HEK293 (cell line): Measurements from ENCODE around the gene ACSS1.

Experiments
- CTCF ChIA-PET: fragments of 350-600 bp; formaldehyde crosslinking; extraction: SDS; loops from one replicate; lab custom pipeline; 2021; ENCODE audit warnings: antibody characterized with exemption; lab: Yijun Ruan, JAX
- POLR2A ChIA-PET: fragments of 300-600 bp; formaldehyde crosslinking; extraction: SDS; loops from one replicate; lab custom pipeline; 2020; ENCODE audit warnings: antibody characterized with exemption, inconsistent platforms; lab: Yijun Ruan, JAX
- H3K27ac ChIP-seq: fragments of 200-500 bp; sonication (Bioruptor generic); 2 replicates; pipeline ENCODE4 v1.5.1; 2014; ENCODE audit warnings: low read depth, low read length, control low read depth, inconsistent platforms; ENCODE audit errors: extremely low read depth
- H3K36me3 ChIP-seq, 2 experiments: fragments of 200-500 bp in 1 of 2; sonication (Bioruptor generic) in 1 of 2; 1 replicate in 1 of 2; 2 replicates in 1 of 2; pipeline ENCODE4 v1.5.1; 2014 to 2017; ENCODE audit warnings: inconsistent platforms in 2 of 2, low read length in 2 of 2; ENCODE audit not compliant: control insufficient read depth in 2 of 2, insufficient read depth in 1 of 2
- H3K4me1 ChIP-seq: fragments of 200-500 bp; sonication (Bioruptor generic); 2 replicates; pipeline ENCODE4 v1.5.1; 2014; ENCODE audit warnings: mild to moderate bottlenecking, low read length, inconsistent platforms; ENCODE audit not compliant: control insufficient read depth, insufficient read depth
- H3K4me3 ChIP-seq: 2 replicates; pipeline ENCODE4 v1.5.1; 2011; ENCODE audit warnings: low read depth, mild to moderate bottlenecking, control low read depth, low read length, moderate library complexity
- H3K9me3 ChIP-seq: fragments of 200-500 bp; sonication (Bioruptor generic); 2 replicates; pipeline ENCODE4 v1.5.1; 2014; ENCODE audit warnings: low read depth, low read length, inconsistent platforms; ENCODE audit not compliant: control insufficient read depth, insufficient read depth
- IKZF3 ChIP-seq: fragments of 450-650 bp; IDR thresholded peaks from 2 replicates; pipeline ENCODE4 v1.5.0; 2018; ENCODE audit warnings: missing biosample characterization, mild to moderate bottlenecking, missing genetic modification characterization, moderate library complexity
- KLF1 ChIP-seq: fragments of 450-650 bp; formaldehyde crosslinking; IDR thresholded peaks from 2 replicates; pipeline ENCODE4 v1.5.1; 2016; ENCODE audit warnings: missing biosample characterization, missing genetic modification characterization
- OVOL3 ChIP-seq: fragments of 450-650 bp; formaldehyde crosslinking; IDR thresholded peaks from 2 replicates; pipeline ENCODE4 v1.5.1; 2016; ENCODE audit warnings: missing biosample characterization, missing genetic modification characterization
- PRDM1 ChIP-seq: fragments of 450-650 bp; formaldehyde crosslinking; IDR thresholded peaks from 2 replicates; pipeline ENCODE4; 2016; ENCODE audit warnings: missing biosample characterization, missing genetic modification characterization
- YY1 ChIP-seq: fragments of 450-650 bp; formaldehyde crosslinking; IDR thresholded peaks from 2 replicates; pipeline ENCODE4 v1.5.1; 2018; ENCODE audit warnings: missing biosample characterization, missing genetic modification characterization
- ZBTB48 ChIP-seq: fragments of 450-650 bp; formaldehyde crosslinking; IDR thresholded peaks from 2 replicates; pipeline ENCODE4 v1.5.1; 2016; ENCODE audit warnings: missing biosample characterization, missing genetic modification characterization
- ZNF112 ChIP-seq: fragments of 450-650 bp; formaldehyde crosslinking; IDR thresholded peaks from 2 replicates; pipeline ENCODE4 v1.5.0; 2017; ENCODE audit warnings: missing biosample characterization, missing genetic modification characterization
- ZNF121 ChIP-seq: fragments of 450-650 bp; formaldehyde crosslinking; IDR thresholded peaks from 2 replicates; pipeline ENCODE4 v1.5.1; 2016; ENCODE audit warnings: missing biosample characterization, missing genetic modification characterization
- ZNF157 ChIP-seq: fragments of 450-650 bp; formaldehyde crosslinking; IDR thresholded peaks from 2 replicates; pipeline ENCODE4 v1.5.1; 2016; ENCODE audit warnings: missing biosample characterization, missing genetic modification characterization
- ZNF16 ChIP-seq: fragments of 450-650 bp; formaldehyde crosslinking; IDR thresholded peaks from 2 replicates; pipeline ENCODE4 v1.5.1; 2016; ENCODE audit warnings: low read depth, missing biosample characterization, missing genetic modification characterization
- ZNF202 ChIP-seq: fragments of 450-650 bp; formaldehyde crosslinking; IDR thresholded peaks from 2 replicates; pipeline ENCODE4 v1.5.1; 2016; ENCODE audit warnings: missing biosample characterization, missing genetic modification characterization, borderline replicate concordance
- ZNF24 ChIP-seq: fragments of 450-650 bp; formaldehyde crosslinking; IDR thresholded peaks from 2 replicates; pipeline ENCODE4 v1.5.1; 2016; ENCODE audit warnings: missing biosample characterization, missing genetic modification characterization
- ZNF423 ChIP-seq: fragments of 450-650 bp; formaldehyde crosslinking; IDR thresholded peaks from 2 replicates; pipeline ENCODE4 v1.5.1; 2016; ENCODE audit warnings: missing biosample characterization, missing genetic modification characterization
- ZNF560 ChIP-seq: fragments of 450-650 bp; formaldehyde crosslinking; IDR thresholded peaks from 2 replicates; pipeline ENCODE4 v1.5.1; 2017; ENCODE audit warnings: missing biosample characterization, missing genetic modification characterization, borderline replicate concordance
- ZNF624 ChIP-seq: fragments of 450-650 bp; formaldehyde crosslinking; IDR thresholded peaks from 2 replicates; pipeline ENCODE4 v1.5.1; 2017; ENCODE audit warnings: missing biosample characterization, missing genetic modification characterization
- ZNF626 ChIP-seq: fragments of 450-650 bp; sonication (Bioruptor Pico); formaldehyde crosslinking; IDR thresholded peaks from 2 replicates; pipeline ENCODE4 v1.5.1; 2018; ENCODE audit warnings: missing biosample characterization, missing genetic modification characterization, inconsistent platforms
- ZNF658 ChIP-seq: fragments of 450-650 bp; formaldehyde crosslinking; IDR thresholded peaks from 2 replicates; pipeline ENCODE4; 2016; ENCODE audit warnings: missing biosample characterization, missing genetic modification characterization
- ZNF76 ChIP-seq: fragments of 450-650 bp; formaldehyde crosslinking; IDR thresholded peaks from 2 replicates; pipeline ENCODE4; 2016; ENCODE audit warnings: low read depth, missing biosample characterization, missing genetic modification characterization, borderline replicate concordance
- TF ChIP-seq, protein P1 (sequence below): fragments of 450-650 bp; formaldehyde crosslinking; optimal IDR thresholded peaks from 2 replicates; pipeline ENCODE3; 2016; ENCODE audit warnings: missing biosample characterization, mild to moderate bottlenecking, missing genetic modification characterization
- TF ChIP-seq, protein P2 (sequence below): IDR thresholded peaks from 2 replicates; pipeline ENCODE4 v1.6.1; 2011; ENCODE audit warnings: mild to moderate bottlenecking, low read depth, low read length, borderline replicate concordance
- TF ChIP-seq, protein P3 (sequence below): fragments of 450-650 bp; formaldehyde crosslinking; IDR thresholded peaks from 2 replicates; pipeline ENCODE4 v1.5.1; 2017; ENCODE audit warnings: missing biosample characterization, mild to moderate bottlenecking, missing genetic modification characterization, moderate library complexity
- TF ChIP-seq, protein P4 (sequence below): fragments of 450-650 bp; formaldehyde crosslinking; IDR thresholded peaks from 2 replicates; pipeline ENCODE4 v1.5.0; 2017; ENCODE audit warnings: missing biosample characterization, missing genetic modification characterization, borderline replicate concordance
- TF ChIP-seq, protein P5 (sequence below): fragments of 450-650 bp; formaldehyde crosslinking; IDR thresholded peaks from 2 replicates; pipeline ENCODE4 v1.5.1; 2016; ENCODE audit warnings: missing biosample characterization, missing genetic modification characterization
- TF ChIP-seq, protein P6 (sequence below): fragments of 450-650 bp; formaldehyde crosslinking; IDR thresholded peaks from 2 replicates; pipeline ENCODE4 v1.5.1; 2016; ENCODE audit warnings: missing biosample characterization, missing genetic modification characterization, low read depth

The ACSS1 gene

DNA sequence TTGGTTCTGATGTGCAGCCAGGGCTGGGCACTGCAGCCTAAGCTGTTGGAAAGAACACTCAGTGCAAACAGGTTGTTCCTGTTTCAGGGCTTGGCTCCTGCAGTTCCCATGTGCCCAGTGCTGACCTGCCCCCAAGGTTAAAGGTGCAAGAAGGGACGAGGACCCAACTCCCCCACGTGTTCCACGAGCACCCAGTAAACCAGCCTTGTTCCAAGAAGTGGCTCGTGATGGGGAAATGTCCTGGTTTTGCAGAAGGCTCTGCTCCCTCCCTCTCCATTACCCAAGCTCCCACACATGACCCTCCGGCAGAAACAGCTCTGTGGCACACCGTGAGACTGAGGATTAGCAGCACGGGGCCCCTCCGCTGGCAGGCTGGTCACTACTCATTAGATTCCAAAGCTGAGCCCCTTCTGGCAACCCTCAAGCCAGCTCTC is 9.4 kb downstream of the ACSS1 start:
- POLR2A ChIA-PET, result no interaction called here
- TF ChIP-seq ZNF626 (tag by site-specific recombination) (no peak), ZNF423 (tag by site-specific recombination) (no peak), PRDM1 (tag by site-specific recombination) (no peak), ZNF16 (tag by site-specific recombination) (no peak), ZNF560 (tag by site-specific recombination) (no peak), ZBTB48 (no peak)
- TF ChIP-seq, protein P1, sequence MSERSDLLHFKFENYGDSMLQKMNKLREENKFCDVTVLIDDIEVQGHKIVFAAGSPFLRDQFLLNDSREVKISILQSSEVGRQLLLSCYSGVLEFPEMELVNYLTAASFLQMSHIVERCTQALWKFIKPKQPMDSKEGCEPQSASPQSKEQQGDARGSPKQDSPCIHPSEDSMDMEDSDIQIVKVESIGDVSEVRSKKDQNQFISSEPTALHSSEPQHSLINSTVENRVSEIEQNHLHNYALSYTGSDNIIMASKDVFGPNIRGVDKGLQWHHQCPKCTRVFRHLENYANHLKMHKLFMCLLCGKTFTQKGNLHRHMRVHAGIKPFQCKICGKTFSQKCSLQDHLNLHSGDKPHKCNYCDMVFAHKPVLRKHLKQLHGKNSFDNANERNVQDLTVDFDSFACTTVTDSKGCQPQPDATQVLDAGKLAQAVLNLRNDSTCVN (tag by site-specific recombination), result no peak
- TF ChIP-seq, protein P2, sequence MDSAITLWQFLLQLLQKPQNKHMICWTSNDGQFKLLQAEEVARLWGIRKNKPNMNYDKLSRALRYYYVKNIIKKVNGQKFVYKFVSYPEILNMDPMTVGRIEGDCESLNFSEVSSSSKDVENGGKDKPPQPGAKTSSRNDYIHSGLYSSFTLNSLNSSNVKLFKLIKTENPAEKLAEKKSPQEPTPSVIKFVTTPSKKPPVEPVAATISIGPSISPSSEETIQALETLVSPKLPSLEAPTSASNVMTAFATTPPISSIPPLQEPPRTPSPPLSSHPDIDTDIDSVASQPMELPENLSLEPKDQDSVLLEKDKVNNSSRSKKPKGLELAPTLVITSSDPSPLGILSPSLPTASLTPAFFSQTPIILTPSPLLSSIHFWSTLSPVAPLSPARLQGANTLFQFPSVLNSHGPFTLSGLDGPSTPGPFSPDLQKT, result no peak
- H3K4me1 ChIP-seq, result no peaks in the 10 kb centered on the region
- CTCF ChIA-PET, result no interaction called here
- H3K4me3 ChIP-seq, result no peak overlapping the region
- H3K9me3 ChIP-seq, result no peaks in the 10 kb centered on the region
- H3K27ac ChIP-seq, result no peak overlapping the region
- peaks cover 0 to 7% of the 10 kb centered on the region in 2 experiments; a peak in 1 of 3 replicates for H3K36me3 ChIP-seq

DNA sequence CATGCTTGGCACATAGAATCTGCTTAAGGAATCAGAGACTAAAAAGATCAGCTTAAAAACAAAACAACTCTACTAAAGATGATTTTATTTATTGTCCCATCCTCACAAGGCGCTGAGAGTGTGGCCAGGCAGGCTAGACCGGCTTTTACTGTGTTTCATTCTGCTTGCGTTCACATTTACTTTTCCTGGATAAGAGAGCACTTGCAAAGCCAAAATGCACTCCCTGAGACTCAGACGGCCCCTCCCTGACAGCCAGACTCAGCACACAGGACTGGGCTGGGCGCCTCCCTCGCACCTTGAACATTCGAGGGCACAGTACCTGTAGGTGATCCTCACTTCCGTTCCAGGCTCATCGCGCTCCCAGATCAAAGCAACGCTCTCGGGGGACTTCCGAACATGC is 10.2 kb downstream of the ACSS1 start:
- CTCF ChIA-PET, result no interaction called here
- Histone ChIP-seq H3K4me3 (no peak overlapping the region), H3K36me3 (peaks cover 0 to 7% of the 10 kb centered on the region in 2 experiments; a peak in 1 of 3 replicates), H3K27ac (no peak overlapping the region), H3K4me1 (no peaks in the 10 kb centered on the region), H3K9me3 (no peaks in the 10 kb centered on the region)
- POLR2A ChIA-PET, result no interaction called here
- TF ChIP-seq, protein P3, sequence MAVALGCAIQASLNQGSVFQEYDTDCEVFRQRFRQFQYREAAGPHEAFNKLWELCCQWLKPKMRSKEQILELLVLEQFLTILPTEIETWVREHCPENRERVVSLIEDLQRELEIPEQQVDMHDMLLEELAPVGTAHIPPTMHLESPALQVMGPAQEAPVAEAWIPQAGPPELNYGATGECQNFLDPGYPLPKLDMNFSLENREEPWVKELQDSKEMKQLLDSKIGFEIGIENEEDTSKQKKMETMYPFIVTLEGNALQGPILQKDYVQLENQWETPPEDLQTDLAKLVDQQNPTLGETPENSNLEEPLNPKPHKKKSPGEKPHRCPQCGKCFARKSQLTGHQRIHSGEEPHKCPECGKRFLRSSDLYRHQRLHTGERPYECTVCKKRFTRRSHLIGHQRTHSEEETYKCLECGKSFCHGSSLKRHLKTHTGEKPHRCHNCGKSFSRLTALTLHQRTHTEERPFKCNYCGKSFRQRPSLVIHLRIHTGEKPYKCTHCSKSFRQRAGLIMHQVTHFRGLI, result no peak
- TF ChIP-seq OVOL3 (tag by site-specific recombination), result no peak
- TF ChIP-seq ZNF658, result no peak
- TF ChIP-seq, protein P4, sequence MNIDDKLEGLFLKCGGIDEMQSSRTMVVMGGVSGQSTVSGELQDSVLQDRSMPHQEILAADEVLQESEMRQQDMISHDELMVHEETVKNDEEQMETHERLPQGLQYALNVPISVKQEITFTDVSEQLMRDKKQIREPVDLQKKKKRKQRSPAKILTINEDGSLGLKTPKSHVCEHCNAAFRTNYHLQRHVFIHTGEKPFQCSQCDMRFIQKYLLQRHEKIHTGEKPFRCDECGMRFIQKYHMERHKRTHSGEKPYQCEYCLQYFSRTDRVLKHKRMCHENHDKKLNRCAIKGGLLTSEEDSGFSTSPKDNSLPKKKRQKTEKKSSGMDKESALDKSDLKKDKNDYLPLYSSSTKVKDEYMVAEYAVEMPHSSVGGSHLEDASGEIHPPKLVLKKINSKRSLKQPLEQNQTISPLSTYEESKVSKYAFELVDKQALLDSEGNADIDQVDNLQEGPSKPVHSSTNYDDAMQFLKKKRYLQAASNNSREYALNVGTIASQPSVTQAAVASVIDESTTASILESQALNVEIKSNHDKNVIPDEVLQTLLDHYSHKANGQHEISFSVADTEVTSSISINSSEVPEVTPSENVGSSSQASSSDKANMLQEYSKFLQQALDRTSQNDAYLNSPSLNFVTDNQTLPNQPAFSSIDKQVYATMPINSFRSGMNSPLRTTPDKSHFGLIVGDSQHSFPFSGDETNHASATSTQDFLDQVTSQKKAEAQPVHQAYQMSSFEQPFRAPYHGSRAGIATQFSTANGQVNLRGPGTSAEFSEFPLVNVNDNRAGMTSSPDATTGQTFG (tag by site-specific recombination), result no peak
- no peak for TF ChIP-seq ZNF202
- TF ChIP-seq IKZF3 (tag by site-specific recombination), result no peak
- TF ChIP-seq, protein P5, sequence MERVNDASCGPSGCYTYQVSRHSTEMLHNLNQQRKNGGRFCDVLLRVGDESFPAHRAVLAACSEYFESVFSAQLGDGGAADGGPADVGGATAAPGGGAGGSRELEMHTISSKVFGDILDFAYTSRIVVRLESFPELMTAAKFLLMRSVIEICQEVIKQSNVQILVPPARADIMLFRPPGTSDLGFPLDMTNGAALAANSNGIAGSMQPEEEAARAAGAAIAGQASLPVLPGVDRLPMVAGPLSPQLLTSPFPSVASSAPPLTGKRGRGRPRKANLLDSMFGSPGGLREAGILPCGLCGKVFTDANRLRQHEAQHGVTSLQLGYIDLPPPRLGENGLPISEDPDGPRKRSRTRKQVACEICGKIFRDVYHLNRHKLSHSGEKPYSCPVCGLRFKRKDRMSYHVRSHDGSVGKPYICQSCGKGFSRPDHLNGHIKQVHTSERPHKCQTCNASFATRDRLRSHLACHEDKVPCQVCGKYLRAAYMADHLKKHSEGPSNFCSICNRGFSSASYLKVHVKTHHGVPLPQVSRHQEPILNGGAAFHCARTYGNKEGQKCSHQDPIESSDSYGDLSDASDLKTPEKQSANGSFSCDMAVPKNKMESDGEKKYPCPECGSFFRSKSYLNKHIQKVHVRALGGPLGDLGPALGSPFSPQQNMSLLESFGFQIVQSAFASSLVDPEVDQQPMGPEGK, result no peak
- TF ChIP-seq ZNF112 (tag by site-specific recombination), result no peak
- TF ChIP-seq ZNF76, result no peak
- no peak for TF ChIP-seq ZNF624 (tag by site-specific recombination)
- no peak for TF ChIP-seq ZNF24 (tag by site-specific recombination)
- TF ChIP-seq, protein P6, sequence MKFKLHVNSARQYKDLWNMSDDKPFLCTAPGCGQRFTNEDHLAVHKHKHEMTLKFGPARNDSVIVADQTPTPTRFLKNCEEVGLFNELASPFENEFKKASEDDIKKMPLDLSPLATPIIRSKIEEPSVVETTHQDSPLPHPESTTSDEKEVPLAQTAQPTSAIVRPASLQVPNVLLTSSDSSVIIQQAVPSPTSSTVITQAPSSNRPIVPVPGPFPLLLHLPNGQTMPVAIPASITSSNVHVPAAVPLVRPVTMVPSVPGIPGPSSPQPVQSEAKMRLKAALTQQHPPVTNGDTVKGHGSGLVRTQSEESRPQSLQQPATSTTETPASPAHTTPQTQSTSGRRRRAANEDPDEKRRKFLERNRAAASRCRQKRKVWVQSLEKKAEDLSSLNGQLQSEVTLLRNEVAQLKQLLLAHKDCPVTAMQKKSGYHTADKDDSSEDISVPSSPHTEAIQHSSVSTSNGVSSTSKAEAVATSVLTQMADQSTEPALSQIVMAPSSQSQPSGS (tag by site-specific recombination), result no peak
- no peak for TF ChIP-seq KLF1 (tag by site-specific recombination)
- no peak for TF ChIP-seq YY1 (tag by site-specific recombination)
- TF ChIP-seq ZNF157 (tag by site-specific recombination), result no peak
- TF ChIP-seq ZNF121, result no peak
